GM23338 (cell line): ENCODE data around the gene CXorf49B.
"Not testable (repeated sequence)": the region's sequence is repeated elsewhere in the genome, so short reads cannot be mapped to it uniquely, and the experiment has no call there.

Source experiments
- CREB1 ChIP-seq: fragments of 250-450 bp; sonication (Bioruptor Pico); IDR thresholded peaks from 2 replicates; pipeline ENCODE4 v1.5.0; 2020; ENCODE audit warnings: low read depth, mild to moderate bottlenecking, moderate library complexity
- CTCF ChIP-seq, 2 experiments: fragments of 200-600 bp in 1 of 2; sonication (generic) in 1 of 2; conservative IDR thresholded peaks; 2 replicates each; pipeline versions ENCODE4 v1.5.1 to v1.6.1; 2016 to 2017; ENCODE audit warnings: antibody characterized with exemption in 2 of 2, low read depth in 2 of 2, mild to moderate bottlenecking in 2 of 2, moderate library complexity in 1 of 2
- EZH2 ChIP-seq: fragments of 200-600 bp; sonication (generic); IDR thresholded peaks from one replicate; pipeline ENCODE4 v1.8.0; 2017; ENCODE audit warnings: antibody characterized with exemption, mild to moderate bottlenecking, low read depth; ENCODE audit not compliant: unreplicated experiment
- EZH2phosphoT487 ChIP-seq: fragments of 200-600 bp; sonication (generic); IDR thresholded peaks from one replicate; pipeline ENCODE4 v1.8.1; 2018; ENCODE audit warnings: antibody characterized with exemption; ENCODE audit not compliant: unreplicated experiment
- JUNB ChIP-seq: IDR thresholded peaks from one replicate; pipeline ENCODE4 v1.6.1; 2016; ENCODE audit warnings: antibody characterized with exemption; ENCODE audit not compliant: unreplicated experiment
- POLR2AphosphoS5 ChIP-seq: IDR thresholded peaks from 2 replicates; pipeline ENCODE4 v1.6.1; 2016; ENCODE audit warnings: antibody characterized with exemption, low read depth
- REST ChIP-seq: IDR thresholded peaks from one replicate; pipeline ENCODE4 v1.6.1; 2018; ENCODE audit warnings: antibody characterized with exemption; ENCODE audit not compliant: unreplicated experiment
- ZNF114 ChIP-seq: fragments of 250-450 bp; sonication (Bioruptor Pico); IDR thresholded peaks from 2 replicates; pipeline ENCODE4 v1.5.0; 2020; ENCODE audit warnings: mild to moderate bottlenecking, moderate library complexity
- TF ChIP-seq, protein P1 (sequence below): IDR thresholded peaks from 2 replicates; pipeline ENCODE4 v1.6.1; 2016; ENCODE audit warnings: antibody characterized with exemption
- TF ChIP-seq, protein P2 (sequence below): fragments of 250-450 bp; sonication (Bioruptor Pico); IDR thresholded peaks from 2 replicates; pipeline ENCODE4 v1.5.0; 2020; ENCODE audit warnings: mild to moderate bottlenecking, moderate library complexity

DNA sequence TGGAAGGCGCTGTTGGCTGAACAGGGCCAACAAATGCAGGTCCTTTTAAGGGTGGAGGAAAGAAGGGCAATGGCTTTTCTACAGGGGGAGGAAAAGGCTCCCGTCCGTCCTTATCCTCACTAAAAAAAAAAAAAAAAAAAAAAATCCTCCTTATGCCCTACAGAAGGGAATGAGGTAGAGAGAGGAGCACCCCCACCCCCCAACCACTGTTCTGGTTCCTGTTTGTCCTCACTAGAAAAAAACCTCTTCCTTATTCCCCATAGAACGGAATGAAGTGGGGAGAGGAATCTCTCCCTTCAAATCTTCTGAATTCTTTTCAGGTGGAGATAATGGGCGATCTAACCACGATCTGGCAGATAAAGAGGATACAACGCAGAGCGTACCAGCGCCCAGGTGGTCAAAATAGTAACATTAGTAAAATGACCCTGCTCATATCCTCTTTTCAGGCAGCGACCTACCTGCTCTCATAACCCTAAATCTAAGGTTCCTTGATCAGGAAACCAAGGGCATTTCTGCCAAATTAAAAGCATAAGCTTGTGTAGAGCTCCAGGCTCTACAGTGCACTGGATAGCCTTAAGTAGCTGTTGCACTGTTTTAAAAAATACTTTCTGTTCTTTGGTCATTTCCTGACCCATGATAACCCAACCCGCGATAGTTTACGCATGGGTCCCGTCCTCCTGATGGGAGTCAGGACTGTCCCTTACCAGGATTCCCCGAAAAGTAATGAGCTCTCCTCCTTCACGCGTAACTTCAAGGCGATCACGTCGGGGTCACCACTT is 20.6 kb downstream of the CXorf49B start:
- TF ChIP-seq CTCF (conservative IDR thresholded peaks at IDR 0.05; ENCODE audit: low read depth in 2 of 2); EZH2phosphoT487; JUNB; POLR2AphosphoS5; EZH2; REST; CREB1 (CRISPR knock-in tag); ZNF114 (CRISPR knock-in tag): not testable (repeated sequence)
- TF ChIP-seq, protein P1, sequence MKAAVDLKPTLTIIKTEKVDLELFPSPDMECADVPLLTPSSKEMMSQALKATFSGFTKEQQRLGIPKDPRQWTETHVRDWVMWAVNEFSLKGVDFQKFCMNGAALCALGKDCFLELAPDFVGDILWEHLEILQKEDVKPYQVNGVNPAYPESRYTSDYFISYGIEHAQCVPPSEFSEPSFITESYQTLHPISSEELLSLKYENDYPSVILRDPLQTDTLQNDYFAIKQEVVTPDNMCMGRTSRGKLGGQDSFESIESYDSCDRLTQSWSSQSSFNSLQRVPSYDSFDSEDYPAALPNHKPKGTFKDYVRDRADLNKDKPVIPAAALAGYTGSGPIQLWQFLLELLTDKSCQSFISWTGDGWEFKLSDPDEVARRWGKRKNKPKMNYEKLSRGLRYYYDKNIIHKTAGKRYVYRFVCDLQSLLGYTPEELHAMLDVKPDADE = not testable (repeated sequence)
- TF ChIP-seq, protein P2, sequence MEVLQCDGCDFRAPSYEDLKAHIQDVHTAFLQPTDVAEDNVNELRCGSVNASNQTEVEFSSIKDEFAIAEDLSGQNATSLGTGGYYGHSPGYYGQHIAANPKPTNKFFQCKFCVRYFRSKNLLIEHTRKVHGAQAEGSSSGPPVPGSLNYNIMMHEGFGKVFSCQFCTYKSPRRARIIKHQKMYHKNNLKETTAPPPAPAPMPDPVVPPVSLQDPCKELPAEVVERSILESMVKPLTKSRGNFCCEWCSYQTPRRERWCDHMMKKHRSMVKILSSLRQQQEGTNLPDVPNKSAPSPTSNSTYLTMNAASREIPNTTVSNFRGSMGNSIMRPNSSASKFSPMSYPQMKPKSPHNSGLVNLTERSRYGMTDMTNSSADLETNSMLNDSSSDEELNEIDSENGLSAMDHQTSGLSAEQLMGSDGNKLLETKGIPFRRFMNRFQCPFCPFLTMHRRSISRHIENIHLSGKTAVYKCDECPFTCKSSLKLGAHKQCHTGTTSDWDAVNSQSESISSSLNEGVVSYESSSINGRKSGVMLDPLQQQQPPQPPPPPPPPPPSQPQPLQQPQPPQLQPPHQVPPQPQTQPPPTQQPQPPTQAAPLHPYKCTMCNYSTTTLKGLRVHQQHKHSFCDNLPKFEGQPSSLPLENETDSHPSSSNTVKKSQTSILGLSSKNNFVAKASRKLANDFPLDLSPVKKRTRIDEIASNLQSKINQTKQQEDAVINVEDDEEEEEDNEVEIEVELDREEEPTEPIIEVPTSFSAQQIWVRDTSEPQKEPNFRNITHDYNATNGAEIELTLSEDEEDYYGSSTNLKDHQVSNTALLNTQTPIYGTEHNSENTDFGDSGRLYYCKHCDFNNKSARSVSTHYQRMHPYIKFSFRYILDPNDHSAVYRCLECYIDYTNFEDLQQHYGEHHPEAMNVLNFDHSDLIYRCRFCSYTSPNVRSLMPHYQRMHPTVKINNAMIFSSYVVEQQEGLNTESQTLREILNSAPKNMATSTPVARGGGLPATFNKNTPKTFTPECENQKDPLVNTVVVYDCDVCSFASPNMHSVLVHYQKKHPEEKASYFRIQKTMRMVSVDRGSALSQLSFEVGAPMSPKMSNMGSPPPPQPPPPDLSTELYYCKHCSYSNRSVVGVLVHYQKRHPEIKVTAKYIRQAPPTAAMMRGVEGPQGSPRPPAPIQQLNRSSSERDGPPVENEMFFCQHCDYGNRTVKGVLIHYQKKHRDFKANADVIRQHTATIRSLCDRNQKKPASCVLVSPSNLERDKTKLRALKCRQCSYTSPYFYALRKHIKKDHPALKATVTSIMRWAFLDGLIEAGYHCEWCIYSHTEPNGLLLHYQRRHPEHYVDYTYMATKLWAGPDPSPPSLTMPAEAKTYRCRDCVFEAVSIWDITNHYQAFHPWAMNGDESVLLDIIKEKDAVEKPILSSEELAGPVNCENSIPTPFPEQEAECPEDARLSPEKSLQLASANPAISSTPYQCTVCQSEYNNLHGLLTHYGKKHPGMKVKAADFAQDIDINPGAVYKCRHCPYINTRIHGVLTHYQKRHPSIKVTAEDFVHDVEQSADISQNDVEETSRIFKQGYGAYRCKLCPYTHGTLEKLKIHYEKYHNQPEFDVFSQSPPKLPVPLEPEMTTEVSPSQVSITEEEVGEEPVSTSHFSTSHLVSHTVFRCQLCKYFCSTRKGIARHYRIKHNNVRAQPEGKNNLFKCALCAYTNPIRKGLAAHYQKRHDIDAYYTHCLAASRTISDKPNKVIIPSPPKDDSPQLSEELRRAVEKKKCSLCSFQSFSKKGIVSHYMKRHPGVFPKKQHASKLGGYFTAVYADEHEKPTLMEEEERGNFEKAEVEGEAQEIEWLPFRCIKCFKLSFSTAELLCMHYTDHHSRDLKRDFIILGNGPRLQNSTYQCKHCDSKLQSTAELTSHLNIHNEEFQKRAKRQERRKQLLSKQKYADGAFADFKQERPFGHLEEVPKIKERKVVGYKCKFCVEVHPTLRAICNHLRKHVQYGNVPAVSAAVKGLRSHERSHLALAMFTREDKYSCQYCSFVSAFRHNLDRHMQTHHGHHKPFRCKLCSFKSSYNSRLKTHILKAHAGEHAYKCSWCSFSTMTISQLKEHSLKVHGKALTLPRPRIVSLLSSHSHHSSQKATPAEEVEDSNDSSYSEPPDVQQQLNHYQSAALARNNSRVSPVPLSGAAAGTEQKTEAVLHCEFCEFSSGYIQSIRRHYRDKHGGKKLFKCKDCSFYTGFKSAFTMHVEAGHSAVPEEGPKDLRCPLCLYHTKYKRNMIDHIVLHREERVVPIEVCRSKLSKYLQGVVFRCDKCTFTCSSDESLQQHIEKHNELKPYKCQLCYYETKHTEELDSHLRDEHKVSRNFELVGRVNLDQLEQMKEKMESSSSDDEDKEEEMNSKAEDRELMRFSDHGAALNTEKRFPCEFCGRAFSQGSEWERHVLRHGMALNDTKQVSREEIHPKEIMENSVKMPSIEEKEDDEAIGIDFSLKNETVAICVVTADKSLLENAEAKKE = not testable (repeated sequence)
